ENCODE data around the gene EMX1.
"Not testable (repeated sequence)": the region's sequence is repeated elsewhere in the genome, so short reads cannot be mapped to it uniquely, and the experiment has no call there.

Gene EMX1

GRCh38 chr2:72900191-72900825 is 17.0 kb upstream of the EMX1 start:
- DNase-seq (ENCODE audit: low spot score): no peak

DNA sequence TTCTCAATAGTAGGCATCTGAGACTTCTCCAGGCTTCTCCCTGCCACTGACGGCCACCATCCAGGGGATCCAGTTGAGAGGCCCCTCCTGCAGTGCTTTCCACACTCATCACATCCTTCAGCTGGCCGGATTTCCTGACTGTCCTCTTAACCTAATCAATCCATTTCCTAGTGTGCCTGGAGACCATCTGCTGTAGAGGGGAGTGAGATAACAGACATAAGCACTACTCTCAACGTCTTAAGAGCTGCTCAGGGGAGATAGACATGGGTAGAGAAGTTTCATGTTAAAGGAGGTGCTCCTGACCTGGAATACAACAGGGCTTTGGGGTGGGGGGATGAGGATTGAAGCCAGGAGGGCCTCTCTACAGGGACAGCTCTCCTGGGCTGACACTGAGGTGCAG is 15.9 kb upstream of the EMX1 start:
- no peak for DNase-seq (ENCODE audit: low spot score)

GRCh38 chr2:72907369-72907768 is 9.9 kb upstream of the EMX1 start:
- DNase-seq (ENCODE audit: low spot score): not testable (repeated sequence)

DNA sequence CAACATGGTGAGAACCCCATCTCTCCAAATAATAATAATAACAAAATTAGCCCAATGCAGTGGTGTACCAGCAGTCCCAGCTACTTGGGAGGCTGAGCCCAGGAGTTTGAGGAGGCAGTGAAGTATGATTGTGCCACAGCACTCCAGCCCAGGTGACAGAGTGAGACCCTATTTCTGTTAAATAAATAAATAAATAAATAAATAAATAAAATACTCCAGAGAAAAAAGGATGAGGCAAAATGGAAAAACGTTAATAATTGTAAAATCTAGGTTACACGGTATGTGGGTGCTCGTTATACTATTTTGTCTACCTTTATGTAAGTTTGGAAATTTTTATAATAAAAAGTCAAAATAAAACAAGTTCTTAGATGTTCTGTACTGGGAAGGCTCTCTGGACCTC is 8.6 kb upstream of the EMX1 start:
- DNase-seq (ENCODE audit: low spot score): no peak

GRCh38 chr2:72911256-72911655 is 6.1 kb upstream of the EMX1 start:
- DNase-seq (ENCODE audit: low spot score): no peak

GRCh38 chr2:72913486-72914205 is 3.7 kb upstream of the EMX1 start:
- DNase-seq (ENCODE audit: low spot score): no peak

DNA sequence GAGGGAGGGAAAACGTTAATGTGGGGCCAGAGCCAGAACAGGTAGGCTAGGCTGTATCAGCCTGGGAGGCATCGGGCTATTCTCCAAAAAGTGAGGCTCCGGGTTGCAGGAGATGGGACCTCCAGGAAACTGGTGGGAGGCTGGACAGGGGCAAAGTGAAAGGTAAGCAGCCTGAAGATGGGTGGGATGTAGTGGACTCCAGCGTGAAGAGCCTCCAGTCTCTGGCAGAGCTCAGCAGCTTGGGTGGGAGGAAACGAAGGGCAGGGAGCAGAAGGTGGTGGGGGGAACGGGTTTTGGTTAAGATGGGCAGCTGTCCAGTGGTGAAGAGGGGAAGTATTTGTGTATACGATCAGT is 3.1 kb upstream of the EMX1 start:
- DNase-seq (ENCODE audit: low spot score): no peak

DNA sequence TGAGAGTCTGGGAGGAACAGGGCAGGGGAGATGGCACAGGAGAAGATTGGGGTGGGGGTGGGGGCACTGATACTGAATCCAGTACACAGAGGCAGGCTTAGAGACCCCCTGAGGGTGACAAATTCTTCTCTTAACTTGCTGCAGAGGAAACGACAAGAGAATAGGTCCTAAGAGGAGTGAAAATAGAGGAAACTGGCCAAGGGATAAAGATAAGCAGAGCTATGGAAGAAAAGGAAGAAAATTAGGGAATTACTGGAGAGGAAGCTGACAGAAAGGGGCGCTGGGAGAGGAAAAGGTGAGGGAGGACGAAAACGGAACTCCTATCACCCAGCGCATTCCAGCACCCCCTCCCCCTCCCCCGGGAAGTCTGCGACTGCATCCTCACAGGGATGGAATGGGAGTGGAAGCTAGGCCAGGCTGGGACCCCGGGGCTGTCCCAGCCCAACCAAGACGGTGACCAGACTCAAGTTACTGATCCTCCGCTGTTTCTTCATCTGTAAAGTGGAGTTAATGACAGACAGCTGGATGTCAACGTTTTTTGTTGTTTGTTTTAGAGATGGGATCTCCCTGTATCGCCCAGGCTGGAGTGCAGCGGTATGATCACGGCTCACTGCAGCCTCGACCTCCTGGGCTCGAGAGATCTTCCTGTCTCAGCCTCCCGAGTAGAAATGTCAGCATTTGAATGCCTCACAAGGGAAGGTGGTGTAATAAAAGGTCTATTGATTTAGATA is 2.6 kb upstream of the EMX1 start:
- no peak for DNase-seq (ENCODE audit: low spot score)

DNA sequence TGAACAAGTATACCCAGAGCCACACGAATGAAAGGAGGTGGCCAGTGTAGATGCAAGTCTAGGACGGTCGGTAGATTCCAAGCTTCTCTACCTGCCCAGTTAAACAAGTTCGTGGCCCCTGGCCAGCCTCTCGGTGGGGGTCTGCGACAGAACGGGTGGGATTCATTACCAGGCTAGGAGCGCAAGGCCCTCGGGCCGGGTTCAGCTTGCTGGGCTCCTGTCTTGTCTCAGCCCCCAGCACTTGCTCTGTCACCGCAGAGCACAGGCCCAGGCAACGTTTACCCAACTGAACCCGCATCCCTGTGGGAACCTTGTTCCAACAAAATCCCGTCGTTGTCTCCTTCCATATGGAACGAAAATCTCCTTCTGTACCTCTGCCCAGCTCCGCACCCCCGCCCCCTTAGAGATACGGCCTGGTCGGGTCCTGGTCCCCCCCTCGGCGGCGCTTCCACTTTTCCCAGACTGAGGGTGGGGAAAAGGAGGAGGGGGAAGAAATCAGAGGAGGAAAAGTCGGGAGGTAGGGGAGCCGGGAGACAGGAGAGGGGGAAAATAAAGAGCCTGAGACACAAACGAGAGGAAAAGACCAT is 1.9 kb upstream of the EMX1 start:
- DNase-seq (ENCODE audit: low spot score): no peak

DNA sequence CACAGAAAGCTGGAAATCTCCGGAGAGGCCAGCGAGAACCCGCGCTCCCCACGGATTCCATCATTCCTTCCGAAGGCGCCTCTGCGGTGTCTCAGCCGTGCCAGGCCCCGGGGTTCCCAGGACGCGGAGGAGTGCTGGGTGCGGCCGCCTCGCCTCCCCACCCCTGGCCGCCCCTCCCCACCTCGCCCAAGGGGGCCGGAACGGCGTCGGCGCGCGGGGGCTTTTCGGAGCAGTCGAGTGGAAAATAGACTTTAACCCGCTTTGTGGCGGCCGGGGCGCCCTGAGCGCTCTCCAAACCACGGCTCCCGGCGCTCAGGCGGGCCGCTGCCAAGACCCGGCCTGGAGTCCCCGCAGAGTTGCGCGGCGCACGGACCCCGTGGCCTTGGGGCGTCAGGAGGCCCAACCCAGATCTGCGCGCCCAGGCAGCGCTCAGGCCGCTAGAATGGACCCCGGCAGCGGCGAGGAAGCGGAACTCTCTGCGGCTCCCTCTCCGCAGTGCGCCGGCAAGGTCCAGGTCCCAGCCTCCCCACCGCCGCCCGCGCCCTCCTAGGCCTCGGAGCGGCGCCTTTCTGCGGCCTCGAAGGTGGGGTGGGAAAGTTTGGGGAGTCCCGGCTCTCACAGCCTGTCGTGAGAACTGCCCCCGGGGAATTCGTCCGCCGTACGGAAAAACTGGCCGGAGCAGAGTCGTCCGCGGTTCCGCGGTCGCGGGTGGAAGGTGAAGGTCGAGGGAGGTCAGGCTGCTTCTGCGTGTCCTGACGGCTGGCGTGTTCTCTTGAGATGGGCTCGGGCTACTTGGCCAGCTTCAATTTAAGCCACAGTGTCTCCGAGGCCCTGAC is 1.2 kb upstream of the EMX1 start:
- peak; percentile 59 for DNase-seq (ENCODE audit: low spot score)

GRCh38 chr2:72916743-72917137 is 579 bp upstream of the EMX1 start:
- no peak for DNase-seq (ENCODE audit: low spot score)

GRCh38 chr2:72917877-72918553 is 696 bp downstream of the EMX1 start:
- no peak for DNase-seq (ENCODE audit: low spot score)

- DNase-seq (ENCODE audit: low spot score): no peak
Measured at GRCh38 chr2:72919414-72920317, 2.3 kb downstream of the EMX1 start.

- peak; percentile 55 for DNase-seq (ENCODE audit: low spot score)
Measured at GRCh38 chr2:72920318-72921087, 3.2 kb downstream of the EMX1 start.

- no peak for DNase-seq (ENCODE audit: low spot score)
Measured at GRCh38 chr2:72921088-72921851, 4.0 kb downstream of the EMX1 start.

- no peak for DNase-seq (ENCODE audit: low spot score)
Measured at GRCh38 chr2:72921853-72922252, 4.5 kb downstream of the EMX1 start.

DNA sequence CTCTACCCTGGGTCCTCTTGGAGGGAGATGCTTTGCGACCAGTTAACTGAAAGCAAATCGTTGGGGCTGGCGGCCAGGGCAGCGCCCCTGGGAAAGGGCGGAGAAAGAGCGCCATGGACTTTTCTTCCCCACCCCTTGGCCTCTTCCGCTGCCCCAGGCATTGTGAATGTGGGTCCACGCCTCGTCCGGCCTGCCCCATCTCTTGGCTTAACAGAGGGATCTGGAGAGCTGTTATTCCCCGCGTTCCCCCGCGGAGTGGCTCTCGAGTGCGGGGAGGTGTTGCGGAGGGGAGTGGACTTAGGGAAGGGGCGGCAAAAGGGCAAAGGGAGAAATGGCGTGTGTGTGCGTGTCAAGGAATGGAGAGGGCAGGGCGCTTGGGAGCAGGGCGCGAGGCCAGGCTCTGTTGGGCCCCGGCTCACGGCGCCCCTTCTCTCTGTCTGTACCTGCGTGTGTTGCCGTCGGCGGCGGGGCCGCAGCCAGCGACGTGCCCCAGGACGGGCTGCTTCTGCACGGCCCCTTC is 6.6 kb downstream of the EMX1 start:
- no peak for DNase-seq (ENCODE audit: low spot score)

DNA sequence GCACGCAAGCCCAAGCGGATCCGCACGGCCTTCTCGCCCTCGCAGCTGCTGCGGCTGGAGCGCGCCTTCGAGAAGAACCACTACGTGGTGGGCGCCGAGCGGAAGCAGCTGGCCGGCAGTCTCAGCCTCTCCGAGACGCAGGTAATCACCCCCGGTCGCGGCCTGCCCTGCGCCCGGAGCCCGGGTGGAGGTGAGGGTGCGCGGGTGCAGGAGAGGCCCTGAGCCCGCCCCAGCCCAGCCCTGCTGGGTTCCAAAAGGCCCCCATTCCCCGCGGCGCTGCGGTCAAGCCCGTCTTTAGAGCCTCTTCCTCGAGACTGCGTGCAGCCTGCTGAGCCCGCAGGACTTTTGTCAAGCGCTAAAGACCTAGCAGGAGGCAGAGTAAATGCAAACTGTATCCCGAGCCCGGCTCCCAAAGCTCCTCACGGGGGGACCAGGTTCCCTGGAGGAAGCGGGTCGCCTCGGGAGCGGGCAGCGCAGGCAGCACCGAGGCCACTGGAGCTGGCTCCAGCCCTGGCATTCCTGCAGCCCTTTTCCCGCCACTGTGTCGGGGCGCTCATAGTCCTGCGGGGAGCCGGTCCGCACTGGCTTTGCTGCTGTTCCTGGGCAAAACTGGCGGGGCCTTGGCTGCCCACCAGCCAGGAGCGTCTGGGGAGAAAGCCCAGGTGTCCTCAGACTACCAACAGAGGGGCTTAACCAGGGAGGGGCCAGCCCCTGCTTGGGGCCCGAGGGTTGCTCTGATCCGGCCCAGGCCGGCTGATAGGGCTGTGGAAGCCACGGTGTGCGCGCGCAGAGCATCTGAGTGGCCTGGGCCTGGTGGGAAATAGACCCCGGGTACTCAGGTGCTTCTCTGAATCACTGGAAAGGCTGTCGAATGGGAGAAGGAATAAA is 7.3 kb downstream of the EMX1 start:
- no peak for DNase-seq (ENCODE audit: low spot score)

Data from AG20443 (cell line).